Nephron progenitor cell (in vitro differentiated cells): ENCODE results near the gene CAMTA1.
A peak's percentile ranks its signal among the peaks of the same experiment; 100 is the strongest.

Source experiments
- DNase-seq: peaks from one replicate; pipeline ENCODE4 v3.0.0; 2021
- H3K27ac Mint-ChIP-seq: 2 replicates; pipeline ENCODE4 v1.8.0; 2021; ENCODE audit warnings: mild to moderate bottlenecking, moderate library complexity, mixed read lengths
- H3K27me3 Mint-ChIP-seq: 2 replicates; pipeline ENCODE4 v1.8.0; 2021; ENCODE audit warnings: mild to moderate bottlenecking, low read depth, mixed read lengths; ENCODE audit not compliant: poor library complexity
- H3K36me3 Mint-ChIP-seq: 2 replicates; pipeline ENCODE4 v1.8.0; 2021; ENCODE audit warnings: low read depth, mixed read lengths
- H3K4me1 Mint-ChIP-seq: 2 replicates; pipeline ENCODE4 v1.8.0; 2021; ENCODE audit warnings: mixed read lengths
- H3K4me3 Mint-ChIP-seq: 2 replicates; pipeline ENCODE4 v1.8.0; 2021; ENCODE audit warnings: mild to moderate bottlenecking, moderate library complexity, mixed read lengths
- H3K9me3 Mint-ChIP-seq: 2 replicates; pipeline ENCODE4 v1.8.0; 2021; ENCODE audit warnings: mild to moderate bottlenecking, moderate library complexity, mixed read lengths
- TF ChIP-seq, protein P1 (sequence below): fragments of 200-600 bp; sonication (generic); IDR thresholded peaks from 2 replicates; pipeline ENCODE4 v1.5.0; 2021; ENCODE audit warnings: antibody characterized with exemption

Gene CAMTA1

DNA sequence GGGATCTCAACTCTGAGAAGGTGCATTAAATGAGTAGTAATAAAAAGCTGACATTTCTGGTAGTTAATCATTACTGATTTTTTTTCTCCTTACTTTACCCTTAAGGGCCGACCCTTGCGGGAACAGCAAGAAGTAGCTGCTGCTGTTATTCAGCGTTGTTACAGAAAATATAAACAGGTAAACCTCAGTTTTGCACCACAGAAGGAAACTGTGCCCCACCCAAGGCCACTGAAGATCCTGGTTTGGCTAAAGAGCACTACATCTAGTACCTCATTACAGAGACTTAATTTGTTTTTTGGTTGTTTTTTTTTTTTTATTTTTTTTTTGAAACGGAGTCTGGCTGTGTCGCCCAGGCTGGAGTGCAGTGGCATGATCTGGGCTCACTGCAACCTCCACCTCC, 962.4 kb downstream of the CAMTA1 start:
- peaks cover 4% of the 10 kb centered on the region for H3K36me3 Mint-ChIP-seq
- peaks cover 11% of the 10 kb centered on the region for H3K4me1 Mint-ChIP-seq

DNA sequence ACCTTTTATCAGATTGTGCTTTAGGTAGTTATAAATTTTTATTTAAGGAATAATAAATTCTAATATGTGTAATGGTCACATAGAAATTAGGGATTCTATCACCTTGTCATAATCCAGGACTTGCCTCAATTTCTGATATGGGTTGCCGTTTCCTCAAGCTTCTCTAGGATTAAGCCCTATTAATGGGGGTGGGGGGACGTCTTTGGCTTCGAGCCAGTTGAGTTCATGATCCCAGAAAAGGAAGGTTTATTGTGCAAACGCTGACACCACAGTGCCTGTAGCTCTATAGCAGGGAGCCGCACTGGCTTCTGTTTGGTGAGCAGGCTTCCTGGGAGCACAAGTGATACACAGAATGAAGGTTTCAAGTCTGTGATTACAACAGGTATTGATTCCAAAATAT, 963.9 kb downstream of the CAMTA1 start:
- Mint-ChIP-seq H3K4me3 (no peak overlapping the region), H3K36me3 (peaks cover 4% of the 10 kb centered on the region)
- TF ChIP-seq, protein P1, sequence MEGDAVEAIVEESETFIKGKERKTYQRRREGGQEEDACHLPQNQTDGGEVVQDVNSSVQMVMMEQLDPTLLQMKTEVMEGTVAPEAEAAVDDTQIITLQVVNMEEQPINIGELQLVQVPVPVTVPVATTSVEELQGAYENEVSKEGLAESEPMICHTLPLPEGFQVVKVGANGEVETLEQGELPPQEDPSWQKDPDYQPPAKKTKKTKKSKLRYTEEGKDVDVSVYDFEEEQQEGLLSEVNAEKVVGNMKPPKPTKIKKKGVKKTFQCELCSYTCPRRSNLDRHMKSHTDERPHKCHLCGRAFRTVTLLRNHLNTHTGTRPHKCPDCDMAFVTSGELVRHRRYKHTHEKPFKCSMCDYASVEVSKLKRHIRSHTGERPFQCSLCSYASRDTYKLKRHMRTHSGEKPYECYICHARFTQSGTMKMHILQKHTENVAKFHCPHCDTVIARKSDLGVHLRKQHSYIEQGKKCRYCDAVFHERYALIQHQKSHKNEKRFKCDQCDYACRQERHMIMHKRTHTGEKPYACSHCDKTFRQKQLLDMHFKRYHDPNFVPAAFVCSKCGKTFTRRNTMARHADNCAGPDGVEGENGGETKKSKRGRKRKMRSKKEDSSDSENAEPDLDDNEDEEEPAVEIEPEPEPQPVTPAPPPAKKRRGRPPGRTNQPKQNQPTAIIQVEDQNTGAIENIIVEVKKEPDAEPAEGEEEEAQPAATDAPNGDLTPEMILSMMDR = no peak

More for the DNA sequence above, 962.4 kb downstream of the CAMTA1 start:
- Mint-ChIP-seq H3K27me3 (no peaks in the 10 kb centered on the region), H3K27ac (no peak overlapping the region), H3K9me3 (no peaks in the 10 kb centered on the region), H3K4me3 (no peak overlapping the region)
- no peak for DNase-seq
- TF ChIP-seq, protein P1 = no peak

DNA sequence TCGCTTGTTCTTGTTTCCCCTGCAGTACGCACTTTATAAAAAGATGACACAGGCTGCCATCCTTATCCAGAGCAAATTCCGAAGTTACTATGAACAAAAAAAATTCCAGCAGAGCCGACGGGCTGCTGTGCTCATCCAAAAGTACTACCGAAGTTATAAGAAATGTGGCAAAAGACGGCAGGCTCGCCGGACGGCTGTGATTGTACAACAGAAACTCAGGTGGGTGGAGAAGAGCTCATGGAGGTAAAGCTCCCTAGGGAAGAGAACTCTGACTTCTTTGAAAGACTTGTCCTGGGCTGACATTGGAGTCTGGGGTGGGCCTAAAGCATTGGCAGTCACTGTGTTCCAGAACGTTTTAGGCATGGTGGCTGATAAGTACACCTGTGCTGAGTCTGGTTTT, 965.9 kb downstream of the CAMTA1 start:
- peaks cover 35% of the 10 kb centered on the region for H3K4me1 Mint-ChIP-seq
- H3K4me3 Mint-ChIP-seq = no peak overlapping the region
- TF ChIP-seq, protein P1 = no peak

More for the DNA sequence above, 963.9 kb downstream of the CAMTA1 start:
- Mint-ChIP-seq H3K9me3 (no peaks in the 10 kb centered on the region), H3K27me3 (no peaks in the 10 kb centered on the region), H3K4me1 (peaks cover 25% of the 10 kb centered on the region), H3K27ac (no peak overlapping the region)
- no peak for DNase-seq

DNA sequence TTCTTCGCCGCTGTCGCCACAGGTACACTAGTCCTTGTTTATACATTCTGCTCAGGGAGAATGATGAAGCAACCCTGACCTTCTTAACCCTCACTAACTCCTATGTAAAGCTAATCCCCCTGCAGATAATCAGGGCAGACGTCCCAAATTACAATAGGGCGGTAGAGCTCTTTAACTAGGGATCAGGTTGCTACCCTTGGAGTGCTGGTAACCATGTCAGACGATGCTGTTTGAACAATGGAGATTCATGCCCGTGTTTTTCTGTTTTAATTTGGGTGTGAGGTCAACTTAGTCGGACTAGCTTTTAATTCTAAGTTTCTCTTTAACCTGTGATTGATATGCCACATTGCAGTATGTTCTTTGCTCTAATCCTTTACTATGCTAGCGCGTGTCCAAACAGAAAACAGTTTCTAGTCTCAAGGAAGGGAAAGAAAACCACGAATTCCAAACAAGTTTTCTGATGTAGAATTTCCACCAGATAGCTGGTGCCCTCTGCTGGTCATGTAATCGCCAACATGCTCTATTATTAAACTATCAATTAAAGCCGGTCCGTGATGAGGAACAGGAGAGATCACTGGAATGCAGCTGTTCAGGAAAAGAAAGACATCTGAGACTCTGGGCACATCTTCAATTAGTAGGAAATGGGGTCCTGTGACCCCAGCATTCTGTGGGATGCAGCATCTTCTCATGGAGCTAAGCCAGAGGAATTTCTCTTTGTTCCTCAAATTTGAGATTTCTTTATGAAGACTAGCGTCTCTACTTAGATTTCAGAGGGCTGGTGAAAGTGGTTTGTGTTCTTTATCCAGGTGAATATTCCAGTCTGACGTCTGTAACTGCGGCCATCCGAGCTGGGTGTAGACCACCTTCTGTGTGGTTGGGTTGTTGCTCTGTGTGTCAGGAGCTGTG, 967.5 kb downstream of the CAMTA1 start:
- peak overlapping the region; percentile 7 for H3K27ac Mint-ChIP-seq
- H3K9me3 Mint-ChIP-seq = no peaks in the 10 kb centered on the region
- peak; percentile 63 for DNase-seq
- peaks cover 2% of the 10 kb centered on the region for H3K27me3 Mint-ChIP-seq
- TF ChIP-seq, protein P1 = peak; percentile 83
- peak overlapping the region; percentile 72 for H3K4me3 Mint-ChIP-seq
- no peaks in the 10 kb centered on the region for H3K36me3 Mint-ChIP-seq
- H3K4me1 Mint-ChIP-seq = peaks cover 36% of the 10 kb centered on the region

More for the DNA sequence above, 965.9 kb downstream of the CAMTA1 start:
- no peak overlapping the region for H3K27ac Mint-ChIP-seq
- H3K36me3 Mint-ChIP-seq = no peaks in the 10 kb centered on the region
- no peaks in the 10 kb centered on the region for H3K9me3 Mint-ChIP-seq
- no peak for DNase-seq
- peaks cover 2% of the 10 kb centered on the region for H3K27me3 Mint-ChIP-seq

DNA sequence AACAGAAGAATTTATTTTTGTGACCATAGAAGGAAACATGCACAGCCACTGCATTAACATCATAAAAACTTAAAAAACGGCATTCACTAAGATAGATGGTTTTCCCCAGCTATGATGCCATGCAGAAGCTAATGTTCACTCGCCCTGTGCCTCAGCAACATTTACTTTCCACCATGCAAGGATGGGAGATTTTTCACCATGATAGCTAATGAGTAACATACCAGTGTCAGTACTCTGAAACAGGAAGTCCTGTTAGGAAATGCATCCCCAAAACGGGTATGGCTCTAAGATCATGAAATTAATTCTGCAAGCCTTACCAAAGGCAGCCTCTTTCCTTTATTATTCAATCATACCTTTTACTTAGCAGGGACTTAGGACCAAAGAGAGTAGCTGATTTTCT, 968.4 kb downstream of the CAMTA1 start:
- no peak for DNase-seq
- H3K4me1 Mint-ChIP-seq = peaks cover 36% of the 10 kb centered on the region
- H3K4me3 Mint-ChIP-seq = no peak overlapping the region
- H3K9me3 Mint-ChIP-seq = no peaks in the 10 kb centered on the region
- TF ChIP-seq, protein P1 = no peak
- no peaks in the 10 kb centered on the region for H3K36me3 Mint-ChIP-seq
- peaks cover 2% of the 10 kb centered on the region for H3K27me3 Mint-ChIP-seq
- no peak overlapping the region for H3K27ac Mint-ChIP-seq
